Sigmoid colon (tissue), 7 donors: ENCODE results near the gene IGSF9B. TPM values are rescaled to one million over a fixed set of nuclear protein-coding genes. Genes with fewer than 3 reads are reported as not detected.

Experiments
- DNase-seq: peaks from one replicate; pipeline ENCODE4 v3.0.0-alpha.2; 2019
- H3K27ac ChIP-seq, 4 donors: fragments of 200-600 bp; sonication (generic); one replicate each; pipeline ENCODE4 v1.5.1; 2016 to 2019; ENCODE audit warnings: mild to moderate bottlenecking in 1 of 4
- H3K27me3 ChIP-seq, 3 donors: fragments of 200-600 bp; sonication (generic); one replicate each; pipeline ENCODE4 v1.5.1; 2019; ENCODE audit warnings: mild to moderate bottlenecking in 1 of 3
- H3K36me3 ChIP-seq, 4 donors: fragments of 200-600 bp; sonication (generic); one replicate each; pipeline ENCODE4 v1.5.1; 2016 to 2019
- H3K4me1 ChIP-seq, 4 donors: fragments of 200-600 bp; sonication (generic); one replicate each; pipeline ENCODE4 v1.5.1; 2017 to 2019
- H3K4me3 ChIP-seq, 4 donors: fragments of 200-600 bp; sonication (generic); one replicate each; pipeline ENCODE4 v1.5.1; 2017 to 2019; ENCODE audit warnings: mild to moderate bottlenecking in 2 of 4, moderate library complexity in 1 of 4
- H3K9me3 ChIP-seq, 4 donors: fragments of 200-600 bp in 3 of 4; sonication (generic) in 3 of 4; one replicate each; pipeline versions ENCODE4 v1.5.1 to v1.6.1; 2013 to 2019
- CTCF ChIP-seq, 4 experiments: fragments of 450-650 bp in 3 of 4; fragments of 200-600 bp in 1 of 4; IDR thresholded peaks; one replicate each; pipeline ENCODE4 v1.5.1; 2016 to 2019; ENCODE audit warnings: antibody characterized with exemption in 4 of 4, mild to moderate bottlenecking in 3 of 4, moderate library complexity in 2 of 4
- EP300 ChIP-seq, 4 donors: sonication (generic); formaldehyde crosslinking; IDR thresholded peaks; one replicate each; pipeline ENCODE4 v1.6.1; 2017; ENCODE audit warnings: antibody characterized with exemption in 4 of 4
- POLR2A ChIP-seq, 2 donors: fragments of 450-650 bp; IDR thresholded peaks; one replicate each; pipeline ENCODE4 v1.6.1; 2016; ENCODE audit warnings: antibody characterized with exemption in 2 of 2, mild to moderate bottlenecking in 2 of 2, moderate library complexity in 2 of 2
- POLR2AphosphoS5 ChIP-seq, 4 donors: sonication (generic); formaldehyde crosslinking; IDR thresholded peaks; one replicate each; pipeline ENCODE4 v1.6.1; 2017; ENCODE audit warnings: antibody characterized with exemption in 4 of 4
- WGBS, 2 donors: extraction: QIAGEN DNeasy Blood & Tissue Kit; methylation state at CpG; one replicate each; pipeline ENCODE4 v1.1.7; 2013; 5-methylcytosine and 5-hydroxymethylcytosine counted together
- intact Hi-C: fragments of 100-400 bp; cut with DNase I; formaldehyde crosslinking; loops from one replicate; pipeline ENCODE4 v1.15.1; 2023
- polyA plus RNA-seq, 3 donors: library from polyadenylated mRNA; stranded (reverse); fragments of 200-250 nt; gene quantifications; one replicate each; pipeline ENCODE4 v1.2.3, GENCODE V29; 2013
- total RNA-seq, 4 donors: library from RNA; depleted of rRNA; stranded (reverse); fragments of >200 nt; gene quantifications; one replicate each; pipeline ENCODE4 v1.1.0, GENCODE V29; 2016
- donor health status: healthy with polysubstance abuse.
- donor health status: Bipolar disorder and iron deficiency.
- donor health status: healthy.

Gene IGSF9B
- total and polyA plus RNA-seq, 7 donors: under 0.01 to 53.7 (median 14.8) TPM; not detected in 1

DNA sequence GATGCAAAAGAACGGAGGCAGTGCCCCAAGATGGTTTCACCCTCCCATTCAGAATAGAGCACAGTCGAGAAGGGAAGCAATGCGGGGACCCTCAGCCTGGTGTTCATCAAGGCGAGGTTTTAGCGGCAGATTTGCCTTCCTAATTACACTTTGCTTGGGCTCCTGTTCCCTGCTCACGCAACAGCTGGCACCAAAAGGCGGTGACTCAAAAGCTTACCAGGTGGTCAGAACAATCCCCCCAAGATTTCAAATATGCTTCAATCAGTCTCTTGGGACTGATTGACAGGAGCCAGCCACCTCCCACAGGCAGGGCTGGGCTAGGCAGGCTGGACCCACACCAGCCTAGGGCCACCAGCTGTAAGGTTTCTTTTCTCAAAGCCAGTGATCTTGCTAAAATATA, 14.2 kb downstream of the IGSF9B start:
- 90% methylated on average over 7 of the region's 7 CpGs for WGBS, 2 donors
- DNase-seq: no peak
- no peaks in the 10 kb centered on the region for H3K27me3 ChIP-seq
- peaks cover 0 to 51% (median 17%) of the 10 kb centered on the region in 4 donors for H3K36me3 ChIP-seq
- no peaks in the 10 kb centered on the region for H3K9me3 ChIP-seq
- intact Hi-C loops: no loop called here
- no peak overlapping the region for H3K4me3 ChIP-seq
- H3K27ac ChIP-seq: no peak overlapping the region
- TF ChIP-seq CTCF (IDR thresholded peaks at IDR 0.05): no peak
- H3K4me1 ChIP-seq: peaks cover 0 to 31% (median 29%) of the 10 kb centered on the region in 4 donors

- no peak for TF ChIP-seq POLR2AphosphoS5 (IDR thresholded peaks at IDR 0.05)
- no peak for TF ChIP-seq CTCF (IDR thresholded peaks at IDR 0.05)
- no peak for TF ChIP-seq POLR2A (IDR thresholded peaks at IDR 0.05)
- TF ChIP-seq EP300 (IDR thresholded peaks at IDR 0.05): no peak
- 90 to 92% methylated on average over 13 of the region's 13 CpGs for WGBS, 2 donors
- intact Hi-C loops: no loop called here
- no peak for DNase-seq
- no peak overlapping the region for H3K4me3 ChIP-seq
- H3K27ac ChIP-seq: no peak overlapping the region
- H3K27me3 ChIP-seq: no peaks in the 10 kb centered on the region
- H3K9me3 ChIP-seq: no peaks in the 10 kb centered on the region
- peaks cover 0 to 21% (median 18%) of the 10 kb centered on the region in 4 donors for H3K4me1 ChIP-seq
- peaks cover 0 to 61% (median 27%) of the 10 kb centered on the region in 4 donors for H3K36me3 ChIP-seq
Measured at GRCh38 chr11:133941546-133941945, 15.2 kb downstream of the IGSF9B start.

DNA sequence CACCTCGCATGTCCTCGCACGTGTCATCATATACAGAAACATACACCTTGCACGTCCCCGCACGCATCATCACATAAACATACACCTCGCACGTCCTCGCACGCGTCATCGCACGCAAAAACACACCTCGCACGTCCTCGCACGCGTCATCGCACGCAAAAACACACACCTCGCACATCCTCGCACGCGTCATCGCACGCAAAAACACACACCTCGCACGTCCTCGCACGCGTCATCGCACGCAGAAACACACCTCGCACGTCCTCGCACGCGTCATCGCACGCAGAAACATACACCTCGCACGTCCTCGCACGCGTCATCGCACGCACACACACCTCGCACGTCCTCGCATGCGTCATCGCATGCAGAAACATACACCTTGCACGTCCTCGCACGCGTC, 16.7 kb downstream of the IGSF9B start:
- H3K4me1 ChIP-seq: peaks cover 0 to 6% (median 3%) of the 10 kb centered on the region in 4 donors
- H3K4me3 ChIP-seq: no peak overlapping the region
- peaks cover 1 to 77% (median 35%) of the 10 kb centered on the region in 4 donors for H3K36me3 ChIP-seq

GRCh38 chr11:133939558-133939957, 17.2 kb downstream of the IGSF9B start:
- peaks cover 5 to 81% (median 35%) of the 10 kb centered on the region in 4 donors for H3K36me3 ChIP-seq
- H3K4me1 ChIP-seq: peaks cover 0 to under 1% (median 0%) of the 10 kb centered on the region in 4 donors
- no peak overlapping the region for H3K4me3 ChIP-seq
- no peak overlapping the region for H3K27ac ChIP-seq
- TF ChIP-seq POLR2A (IDR thresholded peaks at IDR 0.05) (no peak), EP300 (IDR thresholded peaks at IDR 0.05) (no peak), POLR2AphosphoS5 (IDR thresholded peaks at IDR 0.05) (no peak), CTCF (IDR thresholded peaks at IDR 0.05) (no peak)
- intact Hi-C loops: no loop called here
- no peak for DNase-seq
- H3K9me3 ChIP-seq: no peaks in the 10 kb centered on the region
- WGBS, 2 donors: 96 to 97% methylated on average over 30 of the region's 30 CpGs
- H3K27me3 ChIP-seq: no peaks in the 10 kb centered on the region

More for the DNA sequence above, 16.7 kb downstream of the IGSF9B start:
- TF ChIP-seq POLR2A (IDR thresholded peaks at IDR 0.05): no peak
- no peak for TF ChIP-seq POLR2AphosphoS5 (IDR thresholded peaks at IDR 0.05)
- TF ChIP-seq CTCF (IDR thresholded peaks at IDR 0.05): no peak
- TF ChIP-seq EP300 (IDR thresholded peaks at IDR 0.05): no peak
- Histone ChIP-seq H3K9me3 (no peaks in the 10 kb centered on the region), H3K27ac (no peak overlapping the region), H3K27me3 (no peaks in the 10 kb centered on the region)
- DNase-seq: no peak
- intact Hi-C loops: no loop called here
- WGBS, 2 donors: 95 to 97% methylated on average over 56 of the region's 56 CpGs

DNA sequence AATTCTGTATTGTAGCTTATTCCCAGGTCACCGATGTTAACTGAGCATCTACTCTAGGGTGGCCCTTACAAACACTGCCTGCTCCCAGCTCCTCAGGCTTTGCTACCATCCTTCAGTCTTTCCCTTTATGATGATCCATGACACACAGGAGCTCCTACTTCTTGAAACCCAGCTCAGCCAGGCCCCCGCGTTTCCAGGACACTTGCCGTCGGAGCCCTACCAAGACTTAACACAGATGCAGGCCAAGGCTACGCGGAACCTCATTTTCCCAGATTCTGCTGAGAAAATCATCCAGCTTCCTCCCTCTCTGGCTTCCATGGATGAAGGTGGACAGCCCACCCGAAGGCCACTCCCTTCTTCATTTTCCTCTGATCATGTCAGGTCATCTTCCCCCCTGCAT, 18.6 kb downstream of the IGSF9B start:
- H3K4me1 ChIP-seq: no peaks in the 10 kb centered on the region
- WGBS, 2 donors: 94 to 95% methylated on average over 8 of the region's 8 CpGs
- intact Hi-C loops: no loop called here
- H3K4me3 ChIP-seq: no peak overlapping the region
- TF ChIP-seq EP300 (IDR thresholded peaks at IDR 0.05) (no peak), CTCF (IDR thresholded peaks at IDR 0.05) (no peak), POLR2AphosphoS5 (IDR thresholded peaks at IDR 0.05) (no peak), POLR2A (IDR thresholded peaks at IDR 0.05) (no peak)
- no peaks in the 10 kb centered on the region for H3K27me3 ChIP-seq
- peaks cover 5 to 82% (median 27%) of the 10 kb centered on the region in 4 donors for H3K36me3 ChIP-seq
- DNase-seq: no peak
- no peaks in the 10 kb centered on the region for H3K9me3 ChIP-seq
- H3K27ac ChIP-seq: no peak overlapping the region
